Left renal pelvis (tissue), 4 donors: ENCODE data around the gene ISYNA1. TPM values are rescaled to one million over a fixed set of nuclear protein-coding genes. Genes with fewer than 3 reads are reported as not detected.

Source experiments
- DNase-seq, 4 donors: peaks; one replicate each; pipeline ENCODE4 v3.0.0-alpha.2; 2013; ENCODE audit warnings: low read depth in 4 of 4, low spot score in 3 of 4
- polyA plus RNA-seq, 4 donors: library from polyadenylated mRNA; unstranded; fragments of 120-200 nt; gene quantifications; one replicate each; pipeline ENCODE4 v1.2.1, GENCODE V29; 2013; ENCODE audit not compliant: insufficient read length in 4 of 4

ISYNA1 gene
- polyA plus RNA-seq, 4 donors, result 98.7 to 147 (median 103) TPM

GRCh38 chr19:18433015-18433691, 4.8 kb downstream of the ISYNA1 start:
- no peak for DNase-seq

- DNase-seq, result no peak
Observed at GRCh38 chr19:18432275-18433014, 5.5 kb downstream of the ISYNA1 start.

GRCh38 chr19:18431351-18432197, 6.4 kb downstream of the ISYNA1 start:
- DNase-seq, result no peak

GRCh38 chr19:18430417-18431144, 7.4 kb downstream of the ISYNA1 start:
- DNase-seq, result no peak

- DNase-seq, result no peak
Observed at GRCh38 chr19:18429717-18430416, 8.1 kb downstream of the ISYNA1 start.

GRCh38 chr19:18428787-18429674, 8.9 kb downstream of the ISYNA1 start:
- no peak for DNase-seq

- no peak for DNase-seq
Observed at GRCh38 chr19:18428173-18428786, 9.7 kb downstream of the ISYNA1 start.

GRCh38 chr19:18427743-18428113, 10.2 kb downstream of the ISYNA1 start:
- DNase-seq, result no peak

GRCh38 chr19:18427080-18427742, 10.7 kb downstream of the ISYNA1 start:
- DNase-seq, result no peak

GRCh38 chr19:18426416-18426767, 11.5 kb downstream of the ISYNA1 start:
- no peak for DNase-seq

- DNase-seq, result no peak
Observed at GRCh38 chr19:18425515-18426415, 12.2 kb downstream of the ISYNA1 start.

- no peak for DNase-seq
Observed at GRCh38 chr19:18424890-18425514, 12.9 kb downstream of the ISYNA1 start.

- DNase-seq, result no peak
Observed at GRCh38 chr19:18424122-18424889, 13.6 kb downstream of the ISYNA1 start.

GRCh38 chr19:18423258-18424020, 14.5 kb downstream of the ISYNA1 start:
- no peak for DNase-seq

GRCh38 chr19:18422530-18423191, 15.3 kb downstream of the ISYNA1 start:
- DNase-seq, result no peak
